ENCODE data around the gene SERINC1.

SERINC1 gene

GRCh38 chr6:122423734-122424133 is 47.9 kb downstream of the SERINC1 start:
- CTCF ChIA-PET, result no interaction called here
- POLR2A ChIA-PET (ENCODE audit: low non-redundant PET), result no interaction called here
- no peak for TF ChIP-seq CTCF (conservative IDR thresholded peaks at IDR 0.05; ENCODE audit: low read depth)

DNA sequence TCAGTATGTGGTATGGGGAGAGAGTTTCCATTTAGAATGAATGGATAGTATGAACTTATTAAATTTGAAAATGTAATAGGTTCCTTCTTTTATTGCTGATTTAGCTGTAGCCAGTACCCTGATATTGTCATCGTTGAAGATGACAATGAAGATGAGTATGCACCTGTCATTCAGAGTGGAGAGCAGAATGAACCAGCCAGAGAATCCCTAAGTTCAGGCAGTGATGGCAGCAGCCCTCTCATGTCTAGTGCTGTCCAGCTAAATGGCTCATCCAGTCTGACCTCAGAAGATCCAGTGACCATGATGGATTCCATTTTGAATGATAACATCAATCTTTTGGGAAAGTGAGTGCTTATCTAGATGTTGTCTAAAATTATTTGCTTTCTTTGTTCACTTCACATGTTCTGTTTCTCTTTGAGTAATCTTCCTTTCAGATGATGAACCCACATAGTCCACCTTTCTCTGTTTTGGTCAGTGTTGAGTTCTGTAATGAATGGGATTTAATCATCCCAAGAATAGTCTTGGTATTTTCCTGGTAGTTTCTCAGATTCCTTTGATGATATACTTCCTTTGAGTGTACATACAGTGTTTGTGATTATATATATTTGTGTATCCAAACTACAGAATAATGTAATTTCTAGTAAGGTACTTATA is 48.9 kb downstream of the SERINC1 start:
- CTCF ChIA-PET, result no interaction called here
- no peak for TF ChIP-seq CTCF (conservative IDR thresholded peaks at IDR 0.05; ENCODE audit: low read depth)
- no peak overlapping the region for H3K27ac ChIP-seq
- POLR2A ChIA-PET (ENCODE audit: low non-redundant PET), result no interaction called here
- no peak for DNase-seq (ENCODE audit: low spot score)

More at GRCh38 chr6:122423734-122424133, 47.9 kb downstream of the SERINC1 start:
- no peak overlapping the region for H3K27ac ChIP-seq
- DNase-seq (ENCODE audit: low spot score), result no peak

- DNase-seq (ENCODE audit: low spot score), result no peak
- ChIA-PET CTCF (no interaction called here), POLR2A (ENCODE audit: low non-redundant PET) (no interaction called here)
- TF ChIP-seq CTCF (conservative IDR thresholded peaks at IDR 0.05; ENCODE audit: low read depth), result no peak
- H3K27ac ChIP-seq, result no peak overlapping the region
These were observed 49.6 kb downstream of the SERINC1 start for GRCh38 chr6:122422003-122422402.

DNA sequence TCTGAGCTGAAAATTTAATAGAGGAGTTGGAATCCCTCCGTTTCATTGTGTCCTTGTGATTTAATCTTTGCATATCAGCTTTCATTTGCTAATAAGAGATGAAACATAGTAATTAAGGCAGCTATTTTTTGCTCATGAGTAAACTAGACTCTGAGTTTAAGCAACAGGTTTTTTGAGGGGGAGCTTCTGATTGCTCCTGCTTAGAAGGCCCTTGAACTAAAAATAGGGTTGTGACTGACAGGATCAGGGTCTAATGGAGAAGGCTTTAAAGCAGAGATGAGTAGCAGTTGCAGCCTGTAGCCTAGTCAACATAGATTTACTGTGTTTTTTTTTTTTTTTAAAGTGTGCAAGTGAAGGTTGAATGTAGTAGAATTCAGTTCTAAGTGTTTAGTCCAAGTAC is 54.8 kb downstream of the SERINC1 start:
- H3K27ac ChIP-seq, result no peak overlapping the region
- POLR2A ChIA-PET (ENCODE audit: low non-redundant PET), result no interaction called here
- no peak for DNase-seq (ENCODE audit: low spot score)
- no peak for TF ChIP-seq CTCF (conservative IDR thresholded peaks at IDR 0.05; ENCODE audit: low read depth)
- CTCF ChIA-PET, result no interaction called here

DNA sequence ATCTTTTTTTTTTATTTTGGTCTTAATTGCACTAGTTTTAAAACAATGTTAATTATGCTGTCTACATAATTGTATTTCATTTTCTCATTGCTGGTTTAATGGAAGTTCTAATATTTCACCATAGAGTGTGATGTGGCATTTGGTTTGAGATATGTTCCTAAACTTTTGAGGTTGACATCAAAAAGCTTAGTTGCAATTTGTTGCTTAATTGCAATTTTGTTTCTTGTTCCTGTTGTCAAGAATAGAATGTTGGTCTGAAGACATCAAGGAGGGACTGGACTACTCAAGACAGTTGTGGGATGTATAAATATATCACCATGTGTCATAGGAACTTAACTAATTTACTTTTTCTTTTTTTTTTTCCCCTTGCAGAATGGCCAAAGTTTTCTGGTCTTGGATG is 59.6 kb downstream of the SERINC1 start:
- no peak for TF ChIP-seq CTCF (conservative IDR thresholded peaks at IDR 0.05; ENCODE audit: low read depth)
- no peak overlapping the region for H3K27ac ChIP-seq
- ChIA-PET CTCF (interaction anchor here (0.7 to 1.2 kb wide), 2 partner anchors 12 to 593 kb away, joined by 3 to 4 read pairs; no protein-coding TSS in a partner anchor), POLR2A (ENCODE audit: low non-redundant PET) (no interaction called here)
- DNase-seq (ENCODE audit: low spot score), result no peak

GRCh38 chr6:122408702-122409458 is 62.7 kb downstream of the SERINC1 start:
- TF ChIP-seq CTCF (conservative IDR thresholded peaks at IDR 0.05; ENCODE audit: low read depth), result no peak
- DNase-seq (ENCODE audit: low spot score), result no peak
- no peak overlapping the region for H3K27ac ChIP-seq
- CTCF ChIA-PET, result interaction anchor here (0.7 kb wide), 1 partner anchor 364 kb away, joined by 6 read pairs; no protein-coding TSS in a partner anchor
- POLR2A ChIA-PET (ENCODE audit: low non-redundant PET), result no interaction called here

Measured in RWPE1 (cell line).